Liver (tissue), 9 donors: ENCODE results near the gene PTHLH. TPM values are rescaled to one million over a fixed set of nuclear protein-coding genes. Genes with fewer than 3 reads are reported as not detected.

ENCODE experiments used
- DNase-seq: peaks from one replicate; pipeline ENCODE4 v3.0.0-alpha.2; 2017; ENCODE audit warnings: low spot score
- H3K27ac ChIP-seq, 2 donors: one replicate each; pipeline ENCODE4 v1.7.0; 2013; ENCODE audit warnings: inconsistent platforms in 2 of 2, low read length in 2 of 2, control low read depth in 1 of 2, low read depth in 1 of 2, mild to moderate bottlenecking in 1 of 2
- H3K27me3 ChIP-seq, 4 donors: one replicate each; pipeline versions ENCODE4 v1.6.1 to v1.7.0; 2013; ENCODE audit warnings: low read length in 3 of 4, inconsistent platforms in 1 of 4, mild to moderate bottlenecking in 1 of 4, moderate library complexity in 1 of 4; ENCODE audit not compliant: control insufficient read depth in 4 of 4, insufficient read depth in 4 of 4
- H3K36me3 ChIP-seq, 4 donors: one replicate each; pipeline versions ENCODE4 v1.6.1 to v1.7.0; 2013; ENCODE audit warnings: low read length in 3 of 4, mild to moderate bottlenecking in 3 of 4, low read depth in 1 of 4, moderate library complexity in 1 of 4; ENCODE audit not compliant: control insufficient read depth in 4 of 4, insufficient read depth in 3 of 4
- H3K4me1 ChIP-seq, 4 donors: one replicate each; pipeline versions ENCODE4 v1.6.1 to v1.7.0; 2013; ENCODE audit warnings: low read length in 3 of 4, mild to moderate bottlenecking in 3 of 4, moderate library complexity in 1 of 4; ENCODE audit not compliant: control insufficient read depth in 4 of 4, insufficient read depth in 4 of 4
- H3K4me3 ChIP-seq, 3 donors: one replicate each; pipeline versions ENCODE4 v1.6.1 to v1.7.0; 2013; ENCODE audit warnings: low read length in 3 of 3, control low read depth in 1 of 3, low read depth in 1 of 3, mild to moderate bottlenecking in 1 of 3
- H3K9ac ChIP-seq, 2 donors: one replicate each; pipeline ENCODE4 v1.7.0; 2013; ENCODE audit warnings: low read length in 2 of 2, mild to moderate bottlenecking in 2 of 2, moderate library complexity in 2 of 2, control low read depth in 1 of 2, low read depth in 1 of 2
- H3K9me3 ChIP-seq, 4 donors: one replicate each; pipeline versions ENCODE4 v1.6.1 to v1.7.0; 2013; ENCODE audit warnings: low read length in 3 of 4; ENCODE audit not compliant: control insufficient read depth in 4 of 4
- EGR1 ChIP-seq, 2 donors: IDR thresholded peaks; 2 replicates each; pipeline ENCODE4 v1.6.1; 2016 to 2018; ENCODE audit warnings: antibody characterized with exemption in 2 of 2, low read depth in 2 of 2
- FOXA1 ChIP-seq: IDR thresholded peaks from 2 replicates; pipeline ENCODE4 v1.6.1; 2016; ENCODE audit warnings: antibody characterized with exemption
- FOXA2 ChIP-seq: IDR thresholded peaks from 2 replicates; pipeline ENCODE4 v1.6.1; 2016; ENCODE audit warnings: antibody characterized with exemption
- GABPA ChIP-seq, 2 donors: IDR thresholded peaks in 1 of 2; conservative IDR thresholded peaks in 1 of 2; 2 replicates each; pipeline ENCODE4 v1.6.1; 2016; ENCODE audit warnings: antibody characterized with exemption in 2 of 2, mild to moderate bottlenecking in 1 of 2, moderate library complexity in 1 of 2
- HNF4A ChIP-seq, 2 donors: conservative IDR thresholded peaks; 2 replicates each; pipeline ENCODE4 v1.6.1; 2016; ENCODE audit warnings: antibody characterized with exemption in 2 of 2, mild to moderate bottlenecking in 2 of 2
- HNF4G ChIP-seq: IDR thresholded peaks from 2 replicates; pipeline ENCODE4 v1.6.1; 2016; ENCODE audit warnings: antibody characterized with exemption
- JUND ChIP-seq, 2 donors: IDR thresholded peaks; 2 replicates each; pipeline ENCODE4 v1.6.1; 2016; ENCODE audit warnings: antibody characterized with exemption in 2 of 2
- NR2F2 ChIP-seq: IDR thresholded peaks from 2 replicates; pipeline ENCODE4 v1.6.1; 2016; ENCODE audit warnings: antibody characterized with exemption
- RAD21 ChIP-seq, 2 donors: IDR thresholded peaks; 2 replicates each; pipeline ENCODE4 v1.6.1; 2016; ENCODE audit warnings: antibody characterized with exemption in 2 of 2, mild to moderate bottlenecking in 2 of 2
- RXRA ChIP-seq, 2 donors: IDR thresholded peaks; 2 replicates each; pipeline ENCODE4 v1.6.1; 2017 to 2018; ENCODE audit warnings: antibody characterized with exemption in 2 of 2, mild to moderate bottlenecking in 1 of 2
- SP1 ChIP-seq: IDR thresholded peaks from 2 replicates; pipeline ENCODE4 v1.6.1; 2018; ENCODE audit warnings: antibody characterized with exemption, mild to moderate bottlenecking
- TAF1 ChIP-seq: conservative IDR thresholded peaks from 2 replicates; pipeline ENCODE4 v1.6.1; 2016; ENCODE audit warnings: antibody characterized with exemption, mild to moderate bottlenecking
- WGBS: extraction: QIAGEN DNeasy Blood & Tissue Kit; methylation state at CpG from one replicate; pipeline ENCODE4 v1.1.7; 2013; 5-methylcytosine and 5-hydroxymethylcytosine counted together
- polyA plus RNA-seq, 2 donors: library from polyadenylated mRNA; stranded (reverse) in 1 of 2; unstranded in 1 of 2; fragments of 200-250 nt in 1 of 2; fragments of >200 nt in 1 of 2; fragmentation: Nextera tagmentation in 1 of 2; extraction: Ambion mirVana in 1 of 2; gene quantifications; one replicate each; pipeline versions ENCODE4 v1.2.1 to v1.2.3, GENCODE V29; 2013 to 2015
- total RNA-seq, 2 donors: library from RNA; depleted of rRNA; stranded (reverse); fragments of >200 nt; gene quantifications; one replicate each; pipeline ENCODE4 v1.2.3, GENCODE V29; 2014
- TF ChIP-seq, protein P1 (sequence below): IDR thresholded peaks from 2 replicates; pipeline ENCODE4 v1.6.1; 2016; ENCODE audit warnings: antibody characterized with exemption
- TF ChIP-seq, protein P2 (sequence below): IDR thresholded peaks from 2 replicates; pipeline ENCODE4 v1.6.1; 2016; ENCODE audit warnings: antibody characterized with exemption
- TF ChIP-seq, protein P3 (sequence below): IDR thresholded peaks from 2 replicates; pipeline ENCODE4 v1.6.1; 2016; ENCODE audit warnings: antibody characterized with exemption
- TF ChIP-seq, protein P4 (sequence below): fragments of 150-350 bp; IDR thresholded peaks from 2 replicates; pipeline ENCODE4 v1.5.1; 2017; ENCODE audit warnings: improper control_type of control experiment, low read depth, low read length; ENCODE audit not compliant: missing input control
- TF ChIP-seq, protein P5 (sequence below): IDR thresholded peaks from 2 replicates; pipeline ENCODE4 v1.6.1; 2016; ENCODE audit warnings: antibody characterized with exemption, mild to moderate bottlenecking
- donor health status: healthy.
- donor health status: healthy.
- donor health status: healthy.
- donor health status: healthy.
- donor health status: healthy.

The PTHLH gene
- total and polyA plus RNA-seq, 4 donors, result not detected

DNA sequence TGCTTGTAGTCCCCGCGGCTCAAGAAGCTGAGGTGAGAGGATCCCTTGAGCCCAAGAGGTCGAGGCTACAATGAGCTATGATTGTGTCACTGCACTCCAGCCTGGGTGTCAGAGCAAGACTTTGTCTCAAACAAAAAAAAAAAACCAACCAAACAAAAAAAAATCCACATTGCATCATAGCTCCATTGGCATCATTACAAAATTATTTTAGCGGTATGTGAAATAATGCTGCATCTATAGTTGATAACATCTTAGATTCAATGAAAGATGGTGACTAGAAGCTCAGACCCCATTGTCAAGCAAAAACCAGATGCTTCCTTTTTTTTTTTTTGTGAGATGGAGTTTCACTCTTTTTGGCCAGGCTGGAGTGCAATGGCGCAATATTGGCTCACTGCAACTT is 14.8 kb upstream of the PTHLH start:
- H3K9ac ChIP-seq, result no peak overlapping the region
- 71% methylated on average over 5 of the region's 5 CpGs for WGBS
- TF ChIP-seq HNF4A (conservative IDR thresholded peaks at IDR 0.05), result no peak
- TF ChIP-seq, protein P1, sequence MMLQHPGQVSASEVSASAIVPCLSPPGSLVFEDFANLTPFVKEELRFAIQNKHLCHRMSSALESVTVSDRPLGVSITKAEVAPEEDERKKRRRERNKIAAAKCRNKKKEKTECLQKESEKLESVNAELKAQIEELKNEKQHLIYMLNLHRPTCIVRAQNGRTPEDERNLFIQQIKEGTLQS, result no peak
- no peak for TF ChIP-seq HNF4G
- no peak for TF ChIP-seq JUND (IDR thresholded peaks at IDR 0.05)
- TF ChIP-seq RAD21 (IDR thresholded peaks at IDR 0.05), result no peak
- TF ChIP-seq, protein P2, sequence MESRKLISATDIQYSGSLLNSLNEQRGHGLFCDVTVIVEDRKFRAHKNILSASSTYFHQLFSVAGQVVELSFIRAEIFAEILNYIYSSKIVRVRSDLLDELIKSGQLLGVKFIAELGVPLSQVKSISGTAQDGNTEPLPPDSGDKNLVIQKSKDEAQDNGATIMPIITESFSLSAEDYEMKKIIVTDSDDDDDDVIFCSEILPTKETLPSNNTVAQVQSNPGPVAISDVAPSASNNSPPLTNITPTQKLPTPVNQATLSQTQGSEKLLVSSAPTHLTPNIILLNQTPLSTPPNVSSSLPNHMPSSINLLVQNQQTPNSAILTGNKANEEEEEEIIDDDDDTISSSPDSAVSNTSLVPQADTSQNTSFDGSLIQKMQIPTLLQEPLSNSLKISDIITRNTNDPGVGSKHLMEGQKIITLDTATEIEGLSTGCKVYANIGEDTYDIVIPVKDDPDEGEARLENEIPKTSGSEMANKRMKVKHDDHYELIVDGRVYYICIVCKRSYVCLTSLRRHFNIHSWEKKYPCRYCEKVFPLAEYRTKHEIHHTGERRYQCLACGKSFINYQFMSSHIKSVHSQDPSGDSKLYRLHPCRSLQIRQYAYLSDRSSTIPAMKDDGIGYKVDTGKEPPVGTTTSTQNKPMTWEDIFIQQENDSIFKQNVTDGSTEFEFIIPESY, result no peak
- no peaks in the 10 kb centered on the region for H3K4me1 ChIP-seq
- no peak for DNase-seq
- H3K9me3 ChIP-seq, result peaks cover 0 to 11% (median under 1%) of the 10 kb centered on the region in 4 donors
- no peaks in the 10 kb centered on the region for H3K27me3 ChIP-seq
- H3K27ac ChIP-seq, result no peak overlapping the region
- H3K4me3 ChIP-seq, result no peak overlapping the region
- no peaks in the 10 kb centered on the region for H3K36me3 ChIP-seq

DNA sequence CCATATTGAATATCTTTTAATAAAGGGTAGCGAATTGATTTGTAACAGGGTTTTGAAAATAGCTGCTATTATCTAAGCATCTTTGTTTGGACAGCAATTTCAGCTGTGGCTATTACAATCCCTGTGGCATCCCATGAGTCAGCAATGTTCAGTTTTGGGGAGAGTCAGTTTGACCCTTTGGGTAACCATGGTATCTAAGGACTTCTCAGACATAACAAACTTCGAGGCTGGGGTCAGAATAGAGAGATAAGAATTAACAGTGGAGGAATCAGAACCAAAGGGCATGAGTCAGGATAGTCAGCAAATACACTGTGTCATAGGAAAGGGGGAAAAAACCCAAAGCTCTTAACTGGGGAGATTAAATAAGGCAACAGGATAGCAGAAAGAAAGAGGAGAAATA is 11.7 kb upstream of the PTHLH start:
- DNase-seq, result no peak
- 60% methylated on average over 2 of the region's 2 CpGs for WGBS
- no peaks in the 10 kb centered on the region for H3K4me1 ChIP-seq
- TF ChIP-seq SP1, result no peak
- TF ChIP-seq, protein P3, sequence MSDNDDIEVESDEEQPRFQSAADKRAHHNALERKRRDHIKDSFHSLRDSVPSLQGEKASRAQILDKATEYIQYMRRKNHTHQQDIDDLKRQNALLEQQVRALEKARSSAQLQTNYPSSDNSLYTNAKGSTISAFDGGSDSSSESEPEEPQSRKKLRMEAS, result no peak
- no peak for TF ChIP-seq GABPA (IDR thresholded peaks at IDR 0.05 in 1 of 2, conservative IDR thresholded peaks at IDR 0.05 in 1 of 2)
- TF ChIP-seq, protein P1, result no peak
- no peak for TF ChIP-seq FOXA1
- no peak for TF ChIP-seq FOXA2
- TF ChIP-seq RXRA (IDR thresholded peaks at IDR 0.05), result no peak
- TF ChIP-seq, protein P4, sequence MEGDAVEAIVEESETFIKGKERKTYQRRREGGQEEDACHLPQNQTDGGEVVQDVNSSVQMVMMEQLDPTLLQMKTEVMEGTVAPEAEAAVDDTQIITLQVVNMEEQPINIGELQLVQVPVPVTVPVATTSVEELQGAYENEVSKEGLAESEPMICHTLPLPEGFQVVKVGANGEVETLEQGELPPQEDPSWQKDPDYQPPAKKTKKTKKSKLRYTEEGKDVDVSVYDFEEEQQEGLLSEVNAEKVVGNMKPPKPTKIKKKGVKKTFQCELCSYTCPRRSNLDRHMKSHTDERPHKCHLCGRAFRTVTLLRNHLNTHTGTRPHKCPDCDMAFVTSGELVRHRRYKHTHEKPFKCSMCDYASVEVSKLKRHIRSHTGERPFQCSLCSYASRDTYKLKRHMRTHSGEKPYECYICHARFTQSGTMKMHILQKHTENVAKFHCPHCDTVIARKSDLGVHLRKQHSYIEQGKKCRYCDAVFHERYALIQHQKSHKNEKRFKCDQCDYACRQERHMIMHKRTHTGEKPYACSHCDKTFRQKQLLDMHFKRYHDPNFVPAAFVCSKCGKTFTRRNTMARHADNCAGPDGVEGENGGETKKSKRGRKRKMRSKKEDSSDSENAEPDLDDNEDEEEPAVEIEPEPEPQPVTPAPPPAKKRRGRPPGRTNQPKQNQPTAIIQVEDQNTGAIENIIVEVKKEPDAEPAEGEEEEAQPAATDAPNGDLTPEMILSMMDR, result no peak
- no peak for TF ChIP-seq EGR1 (IDR thresholded peaks at IDR 0.05; ENCODE audit: low read depth in 2 of 2)
- no peak for TF ChIP-seq HNF4G
- TF ChIP-seq TAF1, result no peak
- no peak for TF ChIP-seq JUND (IDR thresholded peaks at IDR 0.05)
- TF ChIP-seq, protein P2, result no peak
- no peak for TF ChIP-seq NR2F2
- TF ChIP-seq RAD21 (IDR thresholded peaks at IDR 0.05), result no peak
- TF ChIP-seq, protein P5, sequence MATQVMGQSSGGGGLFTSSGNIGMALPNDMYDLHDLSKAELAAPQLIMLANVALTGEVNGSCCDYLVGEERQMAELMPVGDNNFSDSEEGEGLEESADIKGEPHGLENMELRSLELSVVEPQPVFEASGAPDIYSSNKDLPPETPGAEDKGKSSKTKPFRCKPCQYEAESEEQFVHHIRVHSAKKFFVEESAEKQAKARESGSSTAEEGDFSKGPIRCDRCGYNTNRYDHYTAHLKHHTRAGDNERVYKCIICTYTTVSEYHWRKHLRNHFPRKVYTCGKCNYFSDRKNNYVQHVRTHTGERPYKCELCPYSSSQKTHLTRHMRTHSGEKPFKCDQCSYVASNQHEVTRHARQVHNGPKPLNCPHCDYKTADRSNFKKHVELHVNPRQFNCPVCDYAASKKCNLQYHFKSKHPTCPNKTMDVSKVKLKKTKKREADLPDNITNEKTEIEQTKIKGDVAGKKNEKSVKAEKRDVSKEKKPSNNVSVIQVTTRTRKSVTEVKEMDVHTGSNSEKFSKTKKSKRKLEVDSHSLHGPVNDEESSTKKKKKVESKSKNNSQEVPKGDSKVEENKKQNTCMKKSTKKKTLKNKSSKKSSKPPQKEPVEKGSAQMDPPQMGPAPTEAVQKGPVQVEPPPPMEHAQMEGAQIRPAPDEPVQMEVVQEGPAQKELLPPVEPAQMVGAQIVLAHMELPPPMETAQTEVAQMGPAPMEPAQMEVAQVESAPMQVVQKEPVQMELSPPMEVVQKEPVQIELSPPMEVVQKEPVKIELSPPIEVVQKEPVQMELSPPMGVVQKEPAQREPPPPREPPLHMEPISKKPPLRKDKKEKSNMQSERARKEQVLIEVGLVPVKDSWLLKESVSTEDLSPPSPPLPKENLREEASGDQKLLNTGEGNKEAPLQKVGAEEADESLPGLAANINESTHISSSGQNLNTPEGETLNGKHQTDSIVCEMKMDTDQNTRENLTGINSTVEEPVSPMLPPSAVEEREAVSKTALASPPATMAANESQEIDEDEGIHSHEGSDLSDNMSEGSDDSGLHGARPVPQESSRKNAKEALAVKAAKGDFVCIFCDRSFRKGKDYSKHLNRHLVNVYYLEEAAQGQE, result no peak
- peaks cover 0 to 3% (median 0%) of the 10 kb centered on the region in 4 donors for H3K27me3 ChIP-seq
- H3K4me3 ChIP-seq, result no peak overlapping the region
- H3K36me3 ChIP-seq, result no peaks in the 10 kb centered on the region
- peaks cover 0 to 2% (median 0%) of the 10 kb centered on the region in 4 donors for H3K9me3 ChIP-seq
- H3K9ac ChIP-seq, result no peak overlapping the region
- no peak overlapping the region for H3K27ac ChIP-seq
